ENCODE results near the gene POLR3C. TPM values are rescaled to one million over a fixed set of nuclear protein-coding genes. Genes with fewer than 3 reads are reported as not detected.

The POLR3C gene
- total RNA-seq, 1 experiment from 2014 or later = 48.0 TPM

- BruUV-seq (replicated peaks) = TSS peak; percentile 3
- no peak overlapping the region for H3K4me3 Mint-ChIP-seq (ENCODE audit: unreplicated experiment)
These were observed 31.5 kb downstream of the POLR3C start for GRCh38 chr1:145855426-145855948.

GRCh38 chr1:145857170-145857569 is 33.2 kb downstream of the POLR3C start:
- H3K36me3 ChIP-seq (ENCODE audit: control insufficient read depth, insufficient read depth, low read length) = peaks cover 3% of the 10 kb centered on the region; the same call in 1 of the 2 replicates
- H3K4me3 Mint-ChIP-seq (ENCODE audit: unreplicated experiment) = no peak overlapping the region
- BruUV-seq (replicated peaks) = no TSS peak
- H3K4me1 Mint-ChIP-seq (ENCODE audit: low read depth, unreplicated experiment) = peaks cover 7% of the 10 kb centered on the region
- H3K4me1 ChIP-seq = peaks cover 3% of the 10 kb centered on the region; the same call in 1 of the 2 replicates
- H3K9me3 Mint-ChIP-seq (ENCODE audit: unreplicated experiment) = no peaks in the 10 kb centered on the region
- intact Hi-C loops (cut with micrococcal nuclease; ENCODE audit: unreplicated experiment) = no loop called here
- ChIA-PET POLR2A (no interaction called here), CTCF (interaction anchor here (0.9 to 4.3 kb wide), 2 partner anchors 10 to 35 kb away, joined by 3 to 136 read pairs; partner anchors contain the start of gene NUDT17)
- H3K27me3 Mint-ChIP-seq (ENCODE audit: insufficient read depth, unreplicated experiment) = no peaks in the 10 kb centered on the region
- TF ChIP-seq CTCF (IDR thresholded peaks at IDR 0.05; ENCODE audit: insufficient read depth in 1 of 2, low read depth in 1 of 2, low read length in 1 of 2, severe bottlenecking in 1 of 2, unreplicated experiment in 1 of 2) = no peak
- no peak overlapping the region for H3K4me3 ChIP-seq (ENCODE audit: low read depth, low read length)
- H3K9me3 ChIP-seq = no peaks in the 10 kb centered on the region
- H3K27ac Mint-ChIP-seq (ENCODE audit: unreplicated experiment) = no peak overlapping the region
- H3K36me3 Mint-ChIP-seq (ENCODE audit: insufficient read depth, unreplicated experiment) = peaks cover 26% of the 10 kb centered on the region
- no peak for DNase-seq
- no peaks in the 10 kb centered on the region for H3K27me3 ChIP-seq (replicated peaks; ENCODE audit: control insufficient read depth, insufficient read depth, low read length)

More at GRCh38 chr1:145855426-145855948, 31.5 kb downstream of the POLR3C start:
- ChIA-PET POLR2A (no interaction called here), CTCF (no interaction called here)
- no peak for TF ChIP-seq CTCF (IDR thresholded peaks at IDR 0.05; ENCODE audit: insufficient read depth in 1 of 2, low read depth in 1 of 2, low read length in 1 of 2, severe bottlenecking in 1 of 2, unreplicated experiment in 1 of 2)
- H3K9me3 Mint-ChIP-seq (ENCODE audit: unreplicated experiment) = no peaks in the 10 kb centered on the region
- peaks cover 31% of the 10 kb centered on the region for H3K36me3 Mint-ChIP-seq (ENCODE audit: insufficient read depth, unreplicated experiment)
- intact Hi-C loops (cut with micrococcal nuclease; ENCODE audit: unreplicated experiment) = no loop called here
- Histone ChIP-seq H3K4me1 (peaks cover 3% of the 10 kb centered on the region; the same call in 1 of the 2 replicates), H3K36me3 (ENCODE audit: control insufficient read depth, insufficient read depth, low read length) (peaks cover 3% of the 10 kb centered on the region), H3K4me3 (ENCODE audit: low read depth, low read length) (no peak overlapping the region), H3K27me3 (replicated peaks; ENCODE audit: control insufficient read depth, insufficient read depth, low read length) (no peaks in the 10 kb centered on the region), H3K9me3 (no peaks in the 10 kb centered on the region)
- peaks cover 7% of the 10 kb centered on the region for H3K4me1 Mint-ChIP-seq (ENCODE audit: low read depth, unreplicated experiment)
- DNase-seq = no peak
- H3K27ac Mint-ChIP-seq (ENCODE audit: unreplicated experiment) = no peak overlapping the region
- no peaks in the 10 kb centered on the region for H3K27me3 Mint-ChIP-seq (ENCODE audit: insufficient read depth, unreplicated experiment)

GRCh38 chr1:145858238-145858900 is 34.4 kb downstream of the POLR3C start:
- ChIA-PET POLR2A (interaction anchor here (0.6 to 2.1 kb wide), 9 partner anchors 12 to 159 kb away, joined by 3 to 30 read pairs (median 6); partner anchors contain the start of genes ANKRD34A, NUDT17, PDZK1 and POLR3C), CTCF (interaction anchor here (0.6 to 4.3 kb wide), 10 partner anchors 12 to 174 kb away, joined by 3 to 136 read pairs (median 4); partner anchors contain the start of genes ANKRD35, NUDT17, PEX11B and RBM8A)
- Mint-ChIP-seq H3K4me3 (ENCODE audit: unreplicated experiment) (peak overlapping the region; percentile 92), H3K27me3 (ENCODE audit: insufficient read depth, unreplicated experiment) (no peaks in the 10 kb centered on the region), H3K36me3 (ENCODE audit: insufficient read depth, unreplicated experiment) (peaks cover 18% of the 10 kb centered on the region), H3K27ac (ENCODE audit: unreplicated experiment) (peak overlapping the region; percentile 78), H3K9me3 (ENCODE audit: unreplicated experiment) (no peaks in the 10 kb centered on the region), H3K4me1 (ENCODE audit: low read depth, unreplicated experiment) (peaks cover 7% of the 10 kb centered on the region)
- intact Hi-C loops (cut with micrococcal nuclease; ENCODE audit: unreplicated experiment) = loop anchor here (1.0 to 2.0 kb wide), 2 partner anchors 13 to 26 kb away; partner anchors contain the start of genes ANKRD35 and NUDT17
- no peaks in the 10 kb centered on the region for H3K9me3 ChIP-seq
- peak; percentile 65 to 66 for DNase-seq
- H3K27me3 ChIP-seq (replicated peaks; ENCODE audit: control insufficient read depth, insufficient read depth, low read length) = no peaks in the 10 kb centered on the region
- H3K36me3 ChIP-seq (ENCODE audit: control insufficient read depth, insufficient read depth, low read length) = peaks cover 3% of the 10 kb centered on the region; the same call in 1 of the 2 replicates
- H3K4me1 ChIP-seq = peaks cover 3% of the 10 kb centered on the region; the same call in 1 of the 2 replicates
- BruUV-seq (replicated peaks) = no TSS peak
- peak overlapping the region; percentile 85 for H3K4me3 ChIP-seq (ENCODE audit: low read depth, low read length)
- TF ChIP-seq CTCF (IDR thresholded peaks at IDR 0.05; ENCODE audit: insufficient read depth in 1 of 2, low read depth in 1 of 2, low read length in 1 of 2, severe bottlenecking in 1 of 2, unreplicated experiment in 1 of 2) = peak in 1 of 2 experiments; percentile 3
